ENCODE measurements around the gene ZNF487. TPM values are rescaled to one million over a fixed set of nuclear protein-coding genes. Genes with fewer than 3 reads are reported as not detected.

ZNF487 gene
- total RNA-seq, 2 donors from 2014 or later: 1.6 to 7.5 TPM

GRCh38 chr10:43427166-43427825 is 9.6 kb upstream of the ZNF487 start:
- Histone ChIP-seq H3K36me3 (replicated peaks in 1 of 2; ENCODE audit: insufficient read depth in 1 of 2, low read depth in 2 of 2) (no peaks in the 10 kb centered on the region), H3K4me3 (no peak overlapping the region), H3K27me3 (no peaks in the 10 kb centered on the region), H3K4me1 (no peaks in the 10 kb centered on the region), H3K27ac (no peak overlapping the region), H3K9me3 (no peaks in the 10 kb centered on the region)
- ATAC-seq (no peak), DNase-seq (no peak)
- intact Hi-C loops (cut with DNase I): no loop called here
- no peak for TF ChIP-seq POLR2A (IDR thresholded peaks at IDR 0.05)
- no peak for TF ChIP-seq CTCF (IDR thresholded peaks at IDR 0.05)
- 82 to 91% methylated on average over 12 of the region's 12 CpGs for WGBS, 2 donors

GRCh38 chr10:43430926-43431663 is 5.8 kb upstream of the ZNF487 start:
- Histone ChIP-seq H3K4me1 (peaks cover 9% of the 10 kb centered on the region), H3K27me3 (no peaks in the 10 kb centered on the region), H3K9me3 (no peaks in the 10 kb centered on the region), H3K4me3 (no peak overlapping the region), H3K36me3 (replicated peaks in 1 of 2; ENCODE audit: insufficient read depth in 1 of 2, low read depth in 2 of 2) (no peaks in the 10 kb centered on the region), H3K27ac (no peak overlapping the region)
- ATAC-seq (no peak), DNase-seq (no peak)
- WGBS, 2 donors: 87 to 99% methylated on average over 8 of the region's 8 CpGs
- TF ChIP-seq CTCF (IDR thresholded peaks at IDR 0.05) (no peak), POLR2A (IDR thresholded peaks at IDR 0.05) (no peak)
- intact Hi-C loops (cut with DNase I): no loop called here

- peaks cover 13% of the 10 kb centered on the region for H3K4me1 ChIP-seq
- no peak for DNase-seq
- H3K27me3 ChIP-seq: no peaks in the 10 kb centered on the region
- no peaks in the 10 kb centered on the region for H3K9me3 ChIP-seq
- peak overlapping the region; percentile 96 to 100 (median 98) for H3K27ac ChIP-seq
- TF ChIP-seq CTCF (IDR thresholded peaks at IDR 0.05): no peak
- no peak for TF ChIP-seq POLR2A (IDR thresholded peaks at IDR 0.05)
- ATAC-seq: peak; percentile 2
- no peaks in the 10 kb centered on the region for H3K36me3 ChIP-seq (replicated peaks in 1 of 2; ENCODE audit: insufficient read depth in 1 of 2, low read depth in 2 of 2)
- WGBS, 2 donors: 5 to 19% methylated on average over 5 to 29 of the region's 30 CpGs
- intact Hi-C loops (cut with DNase I): no loop called here
- peak overlapping the region; percentile 66 to 67 for H3K4me3 ChIP-seq
These were observed 395 bp downstream of the ZNF487 start for GRCh38 chr10:43437141-43437870.

GRCh38 chr10:43440463-43441134 is 3.7 kb downstream of the ZNF487 start:
- Histone ChIP-seq H3K27me3 (no peaks in the 10 kb centered on the region), H3K27ac (no peak overlapping the region), H3K9me3 (no peaks in the 10 kb centered on the region), H3K4me1 (peaks cover 8% of the 10 kb centered on the region), H3K36me3 (replicated peaks in 1 of 2; ENCODE audit: insufficient read depth in 1 of 2, low read depth in 2 of 2) (no peaks in the 10 kb centered on the region), H3K4me3 (no peak overlapping the region)
- DNase-seq: no peak
- intact Hi-C loops (cut with DNase I): no loop called here
- WGBS, 2 donors: 77 to 92% methylated on average over 5 of the region's 5 CpGs
- TF ChIP-seq POLR2A (IDR thresholded peaks at IDR 0.05) (no peak), CTCF (IDR thresholded peaks at IDR 0.05) (no peak)
- no peak for ATAC-seq

Data from body of pancreas (tissue), 4 donors.